Mammary epithelial cell (primary cell): Measurements from ENCODE around the gene P2RX1.

Source experiments
- CTCF ChIP-seq, 2 donors: IDR thresholded peaks in 1 of 2; conservative IDR thresholded peaks in 1 of 2; 2 replicates each; pipeline ENCODE4 v1.5.1; 2011 to 2012; ENCODE audit warnings: inconsistent platforms in 2 of 2, low read length in 2 of 2, mild to moderate bottlenecking in 2 of 2, control low read depth in 1 of 2, low read depth in 1 of 2; ENCODE audit not compliant: insufficient read depth in 1 of 2; ENCODE audit errors: extremely low read depth in 1 of 2
- EZH2 ChIP-seq: IDR thresholded peaks from 2 replicates; pipeline ENCODE4 v1.6.1; 2012; ENCODE audit warnings: low read length, inconsistent platforms, borderline replicate concordance

GRCh38 chr17:3864534-3864933, 51.7 kb downstream of the P2RX1 start:
- no peak for TF ChIP-seq CTCF (conservative IDR thresholded peaks at IDR 0.05 in 1 of 2, IDR thresholded peaks at IDR 0.05 in 1 of 2; ENCODE audit: extremely low read depth in 1 of 2, insufficient read depth in 1 of 2, low read depth in 1 of 2, low read length in 2 of 2)
- no peak for TF ChIP-seq EZH2
